Mesendoderm (in vitro differentiated cells): Measurements from ENCODE around the gene EVI5. TPM values are rescaled to one million over a fixed set of nuclear protein-coding genes. Genes with fewer than 3 reads are reported as not detected.

Experiments
- DNase-seq: peaks from one replicate; pipeline ENCODE4 v3.0.0; 2013
- H2AK5ac ChIP-seq: 2 replicates; pipeline ENCODE4 v1.6.1; 2013; ENCODE audit warnings: low read length, inconsistent platforms
- H2BK120ac ChIP-seq: 2 replicates; pipeline ENCODE4 v1.6.1; 2013; ENCODE audit warnings: low read depth, mild to moderate bottlenecking, low read length, moderate library complexity, mixed read lengths
- H2BK15ac ChIP-seq: replicated peaks from 2 replicates; pipeline ENCODE4 v1.6.1; 2013; ENCODE audit warnings: low read depth, mild to moderate bottlenecking, moderate library complexity
- H2BK5ac ChIP-seq: 2 replicates; pipeline ENCODE4 v1.6.1; 2013; ENCODE audit warnings: low read length, inconsistent platforms
- H3K18ac ChIP-seq: 2 replicates; pipeline ENCODE4 v1.6.1; 2013; ENCODE audit warnings: mild to moderate bottlenecking, low read length, mixed read lengths
- H3K23ac ChIP-seq: one replicate; pipeline ENCODE4 v1.6.1; 2013; ENCODE audit warnings: low read length
- H3K27ac ChIP-seq: 2 replicates; pipeline ENCODE4 v1.5.1; 2013; ENCODE audit warnings: low read depth, mild to moderate bottlenecking, inconsistent platforms, low read length, moderate library complexity
- H3K27me3 ChIP-seq: 2 replicates; pipeline ENCODE4 v1.6.1; 2013; ENCODE audit warnings: low read length, control low read depth, mild to moderate bottlenecking, inconsistent platforms; ENCODE audit not compliant: insufficient read depth, poor library complexity
- H3K36me3 ChIP-seq: 2 replicates; pipeline ENCODE4 v1.6.1; 2013; ENCODE audit warnings: low read length, inconsistent platforms; ENCODE audit not compliant: control insufficient read depth, insufficient read depth
- H3K4ac ChIP-seq: one replicate; pipeline ENCODE4 v1.6.1; 2013; ENCODE audit warnings: low read depth, mild to moderate bottlenecking, low read length, moderate library complexity
- H3K4me1 ChIP-seq: 2 replicates; pipeline ENCODE4 v1.6.1; 2013; ENCODE audit warnings: low read depth, low read length, inconsistent platforms; ENCODE audit not compliant: control insufficient read depth
- H3K4me2 ChIP-seq: 2 replicates; pipeline ENCODE4 v1.6.1; 2013; ENCODE audit warnings: low read length
- H3K4me3 ChIP-seq: 2 replicates; pipeline ENCODE4 v1.5.1; 2013; ENCODE audit warnings: mild to moderate bottlenecking, low read length
- H3K56ac ChIP-seq: one replicate; pipeline ENCODE4 v1.6.1; 2013; ENCODE audit warnings: low read length
- H3K79me1 ChIP-seq: 2 replicates; pipeline ENCODE4 v1.6.1; 2013; ENCODE audit warnings: low read length, inconsistent platforms
- H3K79me2 ChIP-seq: 2 replicates; pipeline ENCODE4 v1.6.1; 2013; ENCODE audit warnings: mild to moderate bottlenecking, low read length; ENCODE audit not compliant: control insufficient read depth, insufficient read depth
- H3K9ac ChIP-seq: 2 replicates; pipeline ENCODE4 v1.6.1; 2013; ENCODE audit warnings: low read length, inconsistent platforms
- H4K5ac ChIP-seq: one replicate; pipeline ENCODE4 v1.6.1; 2013; ENCODE audit warnings: low read length
- H4K8ac ChIP-seq: one replicate; pipeline ENCODE4 v1.6.1; 2013; ENCODE audit warnings: low read depth, mild to moderate bottlenecking, control low read depth, low read length, moderate library complexity
- WGBS: extraction: QIAGEN DNeasy Blood & Tissue Kit; methylation state at CpG from one replicate; pipeline ENCODE4 v1.1.7; 2013; ENCODE audit warnings: low lambda C conversion rate, missing lambda C conversion rate; ENCODE audit not compliant: insufficient coverage; ENCODE audit errors: extremely low coverage; 5-methylcytosine and 5-hydroxymethylcytosine counted together
- polyA plus RNA-seq, 2 experiments: library from polyadenylated mRNA; stranded (reverse); fragments of 200-250 nt; gene quantifications; one replicate each; pipeline ENCODE4 v1.2.3, GENCODE V29; 2013

EVI5 gene
- 4.4 TPM for polyA plus RNA-seq (2013, experiment 1 of 2)
- polyA plus RNA-seq (2013, experiment 2 of 2), result 3.5 TPM

GRCh38 chr1:92784639-92785500 is at the start of gene EVI5:
EVI5 (minus strand) TSS chr1:92785108; CDS start chr1:92736546, 48,562 bp downstream.
- no peaks in the 10 kb centered on the region for H3K4me1 ChIP-seq
- peaks cover 3% of the 10 kb centered on the region for H3K79me1 ChIP-seq
- peak within 1 kb of the TSS; percentile 74 for H3K27ac ChIP-seq
- H3K36me3 ChIP-seq, result no peaks in the 10 kb centered on the region
- no peak within 1 kb of the TSS for H3K23ac ChIP-seq
- no peaks in the 10 kb centered on the region for H3K27me3 ChIP-seq
- H2BK120ac ChIP-seq, result no peak within 1 kb of the TSS
- peaks cover 1% of the 10 kb centered on the region for H3K79me2 ChIP-seq
- peak within 1 kb of the TSS; percentile 87 for H3K4me3 ChIP-seq
- H3K4ac ChIP-seq, result no peak within 1 kb of the TSS
- peak; percentile 100 for DNase-seq
- peak within 1 kb of the TSS; percentile 95 for H3K56ac ChIP-seq
- H2AK5ac ChIP-seq, result no peak within 1 kb of the TSS
- peak within 1 kb of the TSS; percentile 82 for H3K4me2 ChIP-seq
- H4K5ac ChIP-seq, result no peak within 1 kb of the TSS
- no CpG with 5 or more reads among the region's 94 CpGs for WGBS
- H2BK15ac ChIP-seq, result no peak within 1 kb of the TSS
- H3K9ac ChIP-seq, result peak within 1 kb of the TSS; percentile 93
- H2BK5ac ChIP-seq, result no peak within 1 kb of the TSS
- peak within 1 kb of the TSS; percentile 44 for H3K18ac ChIP-seq
- peak within 1 kb of the TSS; percentile 99 for H4K8ac ChIP-seq

DNA sequence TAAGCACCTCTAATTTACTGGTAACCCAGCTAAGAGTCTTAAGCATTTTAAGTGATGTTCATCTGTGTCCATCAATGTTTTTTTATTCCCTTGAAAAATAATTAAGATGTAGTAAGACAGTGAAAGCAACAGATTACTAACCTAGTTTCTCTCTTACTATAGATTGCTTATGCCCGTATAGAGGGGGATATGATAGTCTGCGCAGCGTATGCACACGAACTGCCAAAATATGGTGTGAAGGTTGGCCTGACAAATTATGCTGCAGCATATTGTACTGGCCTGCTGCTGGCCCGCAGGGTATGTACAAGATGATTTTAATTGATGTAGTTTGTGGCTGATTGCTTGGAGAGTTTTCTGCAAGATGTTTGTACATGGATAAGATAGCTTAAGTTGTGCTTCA is 49.7 kb upstream of the EVI5 start:
- Histone ChIP-seq H3K27me3 (no peaks in the 10 kb centered on the region), H3K56ac (no peak overlapping the region), H3K4ac (no peak overlapping the region), H3K79me1 (peaks cover 2% of the 10 kb centered on the region), H3K36me3 (peaks cover 7% of the 10 kb centered on the region), H2AK5ac (no peak overlapping the region), H3K4me1 (peaks cover 1% of the 10 kb centered on the region), H3K4me2 (no peak overlapping the region), H3K9ac (peak overlapping the region; percentile 10), H3K79me2 (peaks cover 64% of the 10 kb centered on the region), H3K23ac (no peak overlapping the region), H3K4me3 (no peak overlapping the region), H2BK120ac (no peak overlapping the region), H3K18ac (no peak overlapping the region), H2BK5ac (no peak overlapping the region), H2BK15ac (no peak overlapping the region), H3K27ac (no peak overlapping the region), H4K5ac (no peak overlapping the region), H4K8ac (no peak overlapping the region)
- WGBS, result no CpG with 5 or more reads among the region's 5 CpGs
- no peak for DNase-seq

- Histone ChIP-seq H3K36me3 (peaks cover 7% of the 10 kb centered on the region), H3K4me2 (peak overlapping the region; percentile 58), H3K4ac (no peak overlapping the region), H3K23ac (no peak overlapping the region), H2BK5ac (no peak overlapping the region), H2AK5ac (no peak overlapping the region), H4K8ac (no peak overlapping the region), H4K5ac (no peak overlapping the region), H3K27me3 (no peaks in the 10 kb centered on the region), H3K4me1 (peaks cover 1% of the 10 kb centered on the region), H3K18ac (no peak overlapping the region), H3K9ac (peak overlapping the region; percentile 61), H3K79me2 (peaks cover 61% of the 10 kb centered on the region), H3K4me3 (peak overlapping the region; percentile 15), H3K27ac (no peak overlapping the region), H3K79me1 (peaks cover 2% of the 10 kb centered on the region), H2BK15ac (no peak overlapping the region), H3K56ac (peak overlapping the region; percentile 60), H2BK120ac (no peak overlapping the region)
- no CpG with 5 or more reads among the region's 5 CpGs for WGBS
- no peak for DNase-seq
Measured at GRCh38 chr1:92833840-92834239, 48.9 kb upstream of the EVI5 start.

GRCh38 chr1:92832537-92833114 is 47.7 kb upstream of the EVI5 start:
- no CpG with 5 or more reads among the region's 19 CpGs for WGBS
- H4K5ac ChIP-seq, result no peak overlapping the region
- peak overlapping the region; percentile 96 for H2AK5ac ChIP-seq
- peaks cover 1% of the 10 kb centered on the region for H3K4me1 ChIP-seq
- peak overlapping the region; percentile 100 for H3K56ac ChIP-seq
- peak overlapping the region; percentile 99 for H3K4me3 ChIP-seq
- H3K36me3 ChIP-seq, result peaks cover 7% of the 10 kb centered on the region
- H3K18ac ChIP-seq, result peak overlapping the region; percentile 11
- peak overlapping the region; percentile 90 for H3K23ac ChIP-seq
- peaks cover 52% of the 10 kb centered on the region for H3K79me2 ChIP-seq
- peak overlapping the region; percentile 91 for H2BK5ac ChIP-seq
- H3K4ac ChIP-seq, result peak overlapping the region; percentile 38
- H3K27ac ChIP-seq, result peak overlapping the region; percentile 24
- H4K8ac ChIP-seq, result no peak overlapping the region
- peaks cover 2% of the 10 kb centered on the region for H3K79me1 ChIP-seq
- no peak for DNase-seq
- H3K9ac ChIP-seq, result peak overlapping the region; percentile 99
- no peak overlapping the region for H2BK120ac ChIP-seq
- H2BK15ac ChIP-seq, result no peak overlapping the region
- peak overlapping the region; percentile 72 for H3K4me2 ChIP-seq
- no peaks in the 10 kb centered on the region for H3K27me3 ChIP-seq

GRCh38 chr1:92831762-92832536 is 47.0 kb upstream of the EVI5 start, which contains the start of gene RPL5:
RPL5 (plus strand) TSS chr1:92832040; CDS start chr1:92832115, 75 bp downstream.
- Histone ChIP-seq H4K5ac (peak within 1 kb of the TSS; percentile 89), H3K27ac (peak within 1 kb of the TSS; percentile 24), H3K18ac (peak within 1 kb of the TSS; percentile 11), H3K9ac (peak within 1 kb of the TSS; percentile 99), H3K4me1 (peaks cover 1% of the 10 kb centered on the region), H2BK15ac (no peak within 1 kb of the TSS), H2AK5ac (peak within 1 kb of the TSS; percentile 96), H3K23ac (peak within 1 kb of the TSS; percentile 90), H3K56ac (peak within 1 kb of the TSS; percentile 100), H3K79me1 (peaks cover 2% of the 10 kb centered on the region), H2BK120ac (no peak within 1 kb of the TSS), H3K27me3 (no peaks in the 10 kb centered on the region), H3K4me2 (peak within 1 kb of the TSS; percentile 72), H2BK5ac (peak within 1 kb of the TSS; percentile 91), H3K4ac (peak within 1 kb of the TSS; percentile 48), H4K8ac (no peak within 1 kb of the TSS), H3K36me3 (peaks cover 7% of the 10 kb centered on the region), H3K4me3 (peak within 1 kb of the TSS; percentile 99), H3K79me2 (peaks cover 46% of the 10 kb centered on the region)
- peak; percentile 98 for DNase-seq
- no CpG with 5 or more reads among the region's 57 CpGs for WGBS
